LNCaP clone FGC (cell line): ENCODE measurements around the gene LMAN1.

Experiments used
- DNase-seq: peaks from one replicate; pipeline ENCODE4 v3.0.0-alpha.2; 2011; ENCODE audit warnings: low read depth
- H3K4me3 ChIP-seq: 2 replicates; pipeline ENCODE4 v1.5.1; 2011; ENCODE audit warnings: mild to moderate bottlenecking, low read depth, low read length, control low read depth
- CTCF ChIP-seq: IDR thresholded peaks from 2 replicates; pipeline ENCODE4 v1.5.1; 2012; ENCODE audit warnings: mild to moderate bottlenecking; ENCODE audit not compliant: control insufficient read depth, insufficient read depth; ENCODE audit errors: extremely low read depth

Gene LMAN1

GRCh38 chr18:59360381-59360780 is 1.3 kb upstream of the LMAN1 start:
- TF ChIP-seq CTCF = no peak
- peak overlapping the region; percentile 93 for H3K4me3 ChIP-seq
- DNase-seq = no peak

GRCh38 chr18:59359576-59359952 is 499 bp upstream of the LMAN1 start:
- no peak for DNase-seq
- no peak for TF ChIP-seq CTCF
- H3K4me3 ChIP-seq = peak overlapping the region; percentile 93

- peak overlapping the region; percentile 93 for H3K4me3 ChIP-seq
- no peak for TF ChIP-seq CTCF
- no peak for DNase-seq
These were observed 702 bp downstream of the LMAN1 start for GRCh38 chr18:59358414-59358711.

- TF ChIP-seq CTCF = no peak
- H3K4me3 ChIP-seq = peak overlapping the region; percentile 93
- no peak for DNase-seq
These were observed 1.1 kb downstream of the LMAN1 start for GRCh38 chr18:59357928-59358327.

GRCh38 chr18:59354731-59355130 is 4.3 kb downstream of the LMAN1 start:
- no peak overlapping the region for H3K4me3 ChIP-seq
- DNase-seq = no peak

GRCh38 chr18:59353079-59353680 is 5.9 kb downstream of the LMAN1 start:
- TF ChIP-seq CTCF = no peak
- DNase-seq = no peak
- H3K4me3 ChIP-seq = no peak overlapping the region

More at GRCh38 chr18:59354731-59355130, 4.3 kb downstream of the LMAN1 start:
- no peak for TF ChIP-seq CTCF

GRCh38 chr18:59352250-59352855 is 6.7 kb downstream of the LMAN1 start:
- DNase-seq = no peak
- no peak for TF ChIP-seq CTCF
- H3K4me3 ChIP-seq = no peak overlapping the region
